Tibial artery (tissue), 4 donors: Measurements from ENCODE around the gene SOX5.

ENCODE experiments used
- DNase-seq, 2 donors: peaks; one replicate each; pipeline ENCODE4 v3.0.0-alpha.2; 2019
- H3K27ac ChIP-seq, 2 donors: fragments of 200-600 bp; sonication (generic) in 1 of 2; 1 replicate in 1 of 2; 2 replicates in 1 of 2; pipeline ENCODE4 v1.5.1; 2018 to 2019; ENCODE audit warnings: mild to moderate bottlenecking in 1 of 2
- H3K27me3 ChIP-seq, 2 donors: fragments of 200-600 bp; sonication (generic) in 1 of 2; one replicate each; pipeline versions ENCODE4 v1.5.1 to v1.6.0; 2016 to 2019
- H3K36me3 ChIP-seq, 3 donors: fragments of 200-600 bp; sonication (generic) in 2 of 3; one replicate each; pipeline ENCODE4 v1.5.1; 2016 to 2019; ENCODE audit warnings: mild to moderate bottlenecking in 2 of 3
- H3K4me1 ChIP-seq, 4 donors: fragments of 200-600 bp; sonication (generic) in 2 of 4; 1 replicate in 3 of 4; 2 replicates in 1 of 4; pipeline ENCODE4 v1.5.1; 2016 to 2019
- H3K4me3 ChIP-seq, 2 donors: fragments of 200-600 bp; sonication (generic) in 1 of 2; 1 replicate in 1 of 2; 2 replicates in 1 of 2; pipeline ENCODE4 v1.5.1; 2018 to 2019; ENCODE audit warnings: mild to moderate bottlenecking in 2 of 2
- H3K9me3 ChIP-seq, 3 donors: fragments of 200-600 bp; sonication (generic) in 1 of 3; one replicate each; pipeline ENCODE4 v1.5.1; 2016 to 2019
- CTCF ChIP-seq, 2 experiments: fragments of 200-600 bp in 1 of 2; fragments of 450-650 bp in 1 of 2; IDR thresholded peaks; one replicate each; pipeline ENCODE4 v1.5.1; 2017 to 2019; ENCODE audit warnings: antibody characterized with exemption in 2 of 2, mild to moderate bottlenecking in 1 of 2, moderate library complexity in 1 of 2
- intact Hi-C: fragments of 100-400 bp; cut with DNase I; formaldehyde crosslinking; loops from one replicate; pipeline ENCODE4 v1.15.0; 2023; ENCODE audit warnings: low total_unique reads

The SOX5 gene

GRCh38 chr12:23576372-23576771 lies 373.1 kb downstream of the SOX5 start:
- no peak for TF ChIP-seq CTCF (IDR thresholded peaks at IDR 0.05)
- H3K27ac ChIP-seq: no peak overlapping the region
- no peaks in the 10 kb centered on the region for H3K27me3 ChIP-seq
- H3K9me3 ChIP-seq: no peaks in the 10 kb centered on the region
- no peak for DNase-seq
- no peak overlapping the region for H3K4me3 ChIP-seq
- intact Hi-C loops: no loop called here
- no peaks in the 10 kb centered on the region for H3K36me3 ChIP-seq
- peaks cover 0 to 13% (median 0%) of the 10 kb centered on the region in 4 donors for H3K4me1 ChIP-seq

DNA sequence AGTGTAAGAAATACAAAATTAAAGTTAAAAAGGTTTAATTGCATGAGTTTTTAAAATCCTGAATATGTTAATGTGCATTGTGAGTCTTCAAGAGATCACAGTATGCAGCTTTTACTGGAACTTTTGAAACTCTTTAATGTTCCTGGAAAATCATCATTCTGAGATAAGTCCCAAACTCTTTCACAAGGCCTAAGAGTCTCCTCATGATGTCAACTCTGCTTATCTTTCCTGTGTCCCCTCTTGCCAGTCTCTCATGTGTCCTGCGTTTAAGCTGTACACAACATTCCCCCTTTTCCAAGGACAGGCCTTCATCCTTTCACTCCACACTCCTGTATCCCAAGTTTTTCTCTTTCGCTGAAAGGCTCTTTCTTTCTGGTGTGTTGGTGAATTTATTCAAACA lies 380.1 kb downstream of the SOX5 start:
- no peaks in the 10 kb centered on the region for H3K27me3 ChIP-seq
- intact Hi-C loops: no loop called here
- DNase-seq: no peak

DNA sequence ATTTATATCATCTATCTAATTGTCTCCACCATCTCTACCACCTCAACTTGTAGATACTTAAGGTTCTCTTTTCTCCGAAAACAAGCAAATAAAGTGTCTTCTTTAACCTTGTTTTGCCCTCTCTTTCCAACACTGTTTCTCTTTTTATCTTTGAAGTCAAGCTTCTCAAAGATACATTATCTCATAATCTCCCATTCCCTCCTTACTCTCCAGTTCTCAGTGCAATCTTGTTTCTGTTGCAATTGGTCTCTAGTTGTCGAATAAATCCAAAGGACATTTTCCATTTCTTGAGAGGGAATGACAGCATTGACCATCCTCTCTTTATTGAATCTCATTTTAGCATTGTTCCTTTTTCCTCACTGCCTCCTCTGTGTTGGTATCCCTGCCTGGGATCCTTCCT lies 383.3 kb downstream of the SOX5 start:
- Histone ChIP-seq H3K4me1 (peaks cover 0 to 19% (median 0%) of the 10 kb centered on the region in 4 donors), H3K4me3 (no peak overlapping the region), H3K9me3 (no peaks in the 10 kb centered on the region), H3K27me3 (no peaks in the 10 kb centered on the region), H3K36me3 (no peaks in the 10 kb centered on the region), H3K27ac (no peak overlapping the region)
- TF ChIP-seq CTCF (IDR thresholded peaks at IDR 0.05): no peak
- DNase-seq: no peak
- intact Hi-C loops: no loop called here

More for the DNA sequence above, 380.1 kb downstream of the SOX5 start:
- no peaks in the 10 kb centered on the region for H3K9me3 ChIP-seq
- H3K36me3 ChIP-seq: no peaks in the 10 kb centered on the region
- peaks cover 0 to 21% (median 0%) of the 10 kb centered on the region in 4 donors for H3K4me1 ChIP-seq
- TF ChIP-seq CTCF (IDR thresholded peaks at IDR 0.05): no peak
- H3K4me3 ChIP-seq: no peak overlapping the region
- H3K27ac ChIP-seq: no peak overlapping the region

- intact Hi-C loops: no loop called here
- DNase-seq: no peak
Measured at GRCh38 chr12:23564451-23565152, 384.9 kb downstream of the SOX5 start.

DNA sequence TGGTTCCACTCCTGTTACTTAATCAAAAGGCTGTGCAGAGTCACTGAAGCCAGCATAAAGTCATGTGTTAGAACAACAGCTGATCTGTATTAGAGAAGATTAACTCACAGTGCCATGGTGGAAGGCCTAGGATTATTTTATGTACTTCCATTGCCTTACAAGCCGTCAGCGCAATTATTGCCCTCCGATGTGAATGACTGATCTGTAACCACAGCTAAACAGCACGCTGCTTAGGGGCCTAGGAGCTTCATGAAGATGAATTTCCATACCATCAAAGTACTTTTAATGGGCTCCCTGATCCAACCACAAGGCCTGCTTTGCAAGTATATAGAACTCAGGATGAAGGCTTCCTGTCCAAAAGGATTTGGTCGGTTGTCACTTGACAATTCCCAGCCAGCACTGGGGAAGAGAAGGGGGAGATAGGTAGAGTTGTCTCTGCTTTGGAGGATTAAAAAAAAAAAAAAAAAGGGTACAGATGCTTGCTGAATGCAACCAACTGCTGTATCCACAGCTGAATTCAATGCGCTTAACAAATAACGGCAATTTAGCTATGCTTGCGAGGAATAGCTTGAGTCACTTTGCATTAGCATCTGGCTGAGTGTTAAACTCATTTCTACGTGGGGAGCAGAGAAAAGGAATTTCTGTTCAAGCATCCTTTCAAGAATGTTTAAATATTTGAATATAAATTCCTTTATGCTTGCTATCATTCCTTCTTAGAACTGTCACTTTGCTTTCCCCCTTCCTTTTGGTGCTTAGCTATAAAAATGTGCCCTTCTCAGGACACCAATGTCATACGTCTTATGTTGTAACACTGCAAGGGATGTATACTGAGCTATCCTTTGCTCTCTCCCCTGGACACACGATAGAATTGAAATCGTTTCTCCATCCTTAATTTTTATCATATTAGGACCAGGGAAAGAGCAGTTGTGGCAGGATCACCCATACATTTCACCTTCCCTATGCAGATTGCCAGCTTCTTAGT lies 387.8 kb downstream of the SOX5 start:
- no peak for DNase-seq
- no peak overlapping the region for H3K27ac ChIP-seq

More at GRCh38 chr12:23564451-23565152, 384.9 kb downstream of the SOX5 start:
- Histone ChIP-seq H3K27me3 (no peaks in the 10 kb centered on the region), H3K4me3 (no peak overlapping the region), H3K27ac (peak overlapping the region; percentile 52 to 59), H3K36me3 (no peaks in the 10 kb centered on the region), H3K4me1 (peaks cover 0 to 20% (median 0%) of the 10 kb centered on the region in 4 donors), H3K9me3 (no peaks in the 10 kb centered on the region)
- no peak for TF ChIP-seq CTCF (IDR thresholded peaks at IDR 0.05)

More for the DNA sequence above, 387.8 kb downstream of the SOX5 start:
- TF ChIP-seq CTCF (IDR thresholded peaks at IDR 0.05): no peak
- H3K27me3 ChIP-seq: no peaks in the 10 kb centered on the region
- H3K4me3 ChIP-seq: no peak overlapping the region
- intact Hi-C loops: no loop called here
- H3K9me3 ChIP-seq: no peaks in the 10 kb centered on the region
- no peaks in the 10 kb centered on the region for H3K36me3 ChIP-seq
- peaks cover 0 to 32% (median 0%) of the 10 kb centered on the region in 4 donors for H3K4me1 ChIP-seq
